Measurements from ENCODE around the gene PKDCC. TPM values are rescaled to one million over a fixed set of nuclear protein-coding genes. Genes with fewer than 3 reads are reported as not detected.

The PKDCC gene
- total and polyA plus RNA-seq, 2 of the 13 experiments (the other 11 are each of a cell fraction or from before 2014, with no cell fraction given) = 52.6 to 58.8 TPM

DNA sequence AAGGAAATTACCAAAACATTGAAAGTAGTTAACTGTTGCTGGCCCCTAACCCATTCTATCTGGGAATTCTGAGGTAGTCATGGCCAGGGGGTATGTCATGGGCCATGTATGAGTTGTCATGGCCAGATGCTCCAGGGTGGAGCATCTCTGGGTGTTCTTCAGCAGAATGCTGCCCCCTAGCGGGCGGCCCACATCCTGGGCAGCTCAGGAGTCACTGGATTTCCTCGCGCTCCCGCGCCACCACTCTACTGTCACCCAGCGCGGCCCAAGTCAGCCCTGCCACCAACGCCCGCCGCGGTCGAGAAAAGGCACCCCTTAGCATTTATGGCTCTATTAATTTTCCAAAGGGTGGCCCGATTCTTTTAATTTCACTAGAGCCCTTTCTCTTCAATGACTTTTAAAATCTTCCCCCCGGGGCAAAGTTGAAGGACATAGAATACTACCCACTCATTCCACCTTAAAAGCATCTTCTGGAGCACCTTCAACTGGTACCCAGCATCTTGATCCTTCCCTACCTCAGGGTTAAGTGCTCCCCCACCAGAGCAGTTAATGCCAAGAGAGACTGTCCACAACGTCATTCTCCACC lies 41.6 kb downstream of the PKDCC start (continued):
- TF ChIP-seq MED8 (CRISPR knock-in tag; IDR thresholded peaks at IDR 0.05; ENCODE audit: insufficient replicate concordance) (no peak), SMARCC2 (IDR thresholded peaks at IDR 0.05) (no peak), HOXA3 (CRISPR knock-in tag; IDR thresholded peaks at IDR 0.05) (peak; percentile 65), ZBTB40 (IDR thresholded peaks at IDR 0.05) (no peak), ZBTB40 (CRISPR knock-in tag; IDR thresholded peaks at IDR 0.05) (no peak), MIER2 (CRISPR knock-in tag; IDR thresholded peaks at IDR 0.05) (no peak), ZC3H13 (CRISPR knock-in tag; IDR thresholded peaks at IDR 0.05) (no peak), ZNF24 (IDR thresholded peaks at IDR 0.05) (no peak), PHF20 (CRISPR knock-in tag; IDR thresholded peaks at IDR 0.05) (no peak), ZNF335 (CRISPR knock-in tag; IDR thresholded peaks at IDR 0.05) (no peak), ZNF713 (CRISPR knock-in tag; IDR thresholded peaks at IDR 0.05) (no peak), ZMAT5 (CRISPR knock-in tag; IDR thresholded peaks at IDR 0.05; ENCODE audit: borderline replicate concordance, low read depth) (no peak), ZEB1 (IDR thresholded peaks at IDR 0.05; ENCODE audit: insufficient replicate concordance, low read depth) (no peak)
- TF ChIP-seq, protein P1, sequence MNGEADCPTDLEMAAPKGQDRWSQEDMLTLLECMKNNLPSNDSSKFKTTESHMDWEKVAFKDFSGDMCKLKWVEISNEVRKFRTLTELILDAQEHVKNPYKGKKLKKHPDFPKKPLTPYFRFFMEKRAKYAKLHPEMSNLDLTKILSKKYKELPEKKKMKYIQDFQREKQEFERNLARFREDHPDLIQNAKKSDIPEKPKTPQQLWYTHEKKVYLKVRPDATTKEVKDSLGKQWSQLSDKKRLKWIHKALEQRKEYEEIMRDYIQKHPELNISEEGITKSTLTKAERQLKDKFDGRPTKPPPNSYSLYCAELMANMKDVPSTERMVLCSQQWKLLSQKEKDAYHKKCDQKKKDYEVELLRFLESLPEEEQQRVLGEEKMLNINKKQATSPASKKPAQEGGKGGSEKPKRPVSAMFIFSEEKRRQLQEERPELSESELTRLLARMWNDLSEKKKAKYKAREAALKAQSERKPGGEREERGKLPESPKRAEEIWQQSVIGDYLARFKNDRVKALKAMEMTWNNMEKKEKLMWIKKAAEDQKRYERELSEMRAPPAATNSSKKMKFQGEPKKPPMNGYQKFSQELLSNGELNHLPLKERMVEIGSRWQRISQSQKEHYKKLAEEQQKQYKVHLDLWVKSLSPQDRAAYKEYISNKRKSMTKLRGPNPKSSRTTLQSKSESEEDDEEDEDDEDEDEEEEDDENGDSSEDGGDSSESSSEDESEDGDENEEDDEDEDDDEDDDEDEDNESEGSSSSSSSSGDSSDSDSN (CRISPR knock-in tag; IDR thresholded peaks at IDR 0.05) = no peak
- TF ChIP-seq, protein P2, sequence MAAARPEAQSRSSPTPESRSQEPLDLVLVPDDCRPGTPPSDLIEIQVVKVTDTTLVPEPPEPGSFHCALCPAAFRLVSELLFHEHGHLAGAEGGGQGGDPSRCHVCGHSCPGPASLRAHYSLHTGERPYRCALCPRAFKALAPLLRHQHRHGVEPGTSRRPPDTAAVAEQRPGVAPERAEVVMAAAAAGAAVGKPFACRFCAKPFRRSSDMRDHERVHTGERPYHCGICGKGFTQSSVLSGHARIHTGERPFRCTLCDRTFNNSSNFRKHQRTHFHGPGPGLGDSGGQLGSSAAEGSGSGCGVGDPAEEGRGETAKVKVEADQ (CRISPR knock-in tag; IDR thresholded peaks at IDR 0.05; ENCODE audit: borderline replicate concordance) = no peak
- TF ChIP-seq, protein P3, sequence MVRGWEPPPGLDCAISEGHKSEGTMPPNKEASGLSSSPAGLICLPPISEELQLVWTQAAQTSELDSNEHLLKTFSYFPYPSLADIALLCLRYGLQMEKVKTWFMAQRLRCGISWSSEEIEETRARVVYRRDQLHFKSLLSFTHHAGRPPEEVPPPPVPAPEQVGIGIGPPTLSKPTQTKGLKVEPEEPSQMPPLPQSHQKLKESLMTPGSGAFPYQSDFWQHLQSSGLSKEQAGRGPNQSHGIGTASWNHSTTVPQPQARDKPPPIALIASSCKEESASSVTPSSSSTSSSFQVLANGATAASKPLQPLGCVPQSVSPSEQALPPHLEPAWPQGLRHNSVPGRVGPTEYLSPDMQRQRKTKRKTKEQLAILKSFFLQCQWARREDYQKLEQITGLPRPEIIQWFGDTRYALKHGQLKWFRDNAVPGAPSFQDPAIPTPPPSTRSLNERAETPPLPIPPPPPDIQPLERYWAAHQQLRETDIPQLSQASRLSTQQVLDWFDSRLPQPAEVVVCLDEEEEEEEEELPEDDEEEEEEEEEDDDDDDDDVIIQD (CRISPR knock-in tag; IDR thresholded peaks at IDR 0.05; ENCODE audit: low read depth) = no peak

Data from HepG2 (cell line).